Adrenal gland (tissue), 12 donors: ENCODE data around the gene NME7. TPM values are rescaled to one million over a fixed set of nuclear protein-coding genes. Genes with fewer than 3 reads are reported as not detected.

ENCODE experiments used
- DNase-seq, 7 donors: peaks; one replicate each; pipeline ENCODE4 v3.0.0-alpha.2; 2019 to 2020
- H3K27ac ChIP-seq, 5 donors: fragments of 200-600 bp; sonication (generic) in 4 of 5; 1 replicate in 3 of 5; 2 replicates in 2 of 5; pipeline versions ENCODE4 v1.5.1 to v1.8.0; 2016 to 2020; ENCODE audit warnings: mild to moderate bottlenecking in 1 of 5
- H3K27me3 ChIP-seq: fragments of 200-600 bp; 2 replicates; pipeline ENCODE4 v1.8.0; 2021
- H3K36me3 ChIP-seq, 2 donors: fragments of 200-600 bp; replicated peaks in 1 of 2; 1 replicate in 1 of 2; 2 replicates in 1 of 2; pipeline versions ENCODE4 v1.5.1 to v1.8.0; 2018 to 2022
- H3K4me1 ChIP-seq, 2 donors: fragments of 200-600 bp; replicated peaks in 1 of 2; 1 replicate in 1 of 2; 2 replicates in 1 of 2; pipeline versions ENCODE4 v1.5.1 to v1.8.0; 2018 to 2021
- H3K4me3 ChIP-seq, 4 donors: fragments of 200-600 bp; sonication (generic) in 3 of 4; one replicate each; pipeline ENCODE4 v1.5.1; 2016 to 2018
- H3K9me3 ChIP-seq, 3 donors: fragments of 200-600 bp; sonication (generic) in 1 of 3; replicated peaks in 1 of 3; 1 replicate in 2 of 3; 2 replicates in 1 of 3; pipeline versions ENCODE4 v1.5.1 to v1.8.0; 2016 to 2021
- POLR2A ChIP-seq, 2 donors: fragments of 450-650 bp; IDR thresholded peaks; one replicate each; pipeline ENCODE4 v1.6.1; 2017; ENCODE audit warnings: antibody characterized with exemption in 2 of 2, mild to moderate bottlenecking in 2 of 2, moderate library complexity in 1 of 2
- WGBS, 4 donors: extraction: QIAGEN DNeasy Blood & Tissue Kit in 2 of 4; methylation state at CpG; one replicate each; pipeline versions ENCODE4 v1.1.5 to v1.1.7; 2013 to 2017; 5-methylcytosine and 5-hydroxymethylcytosine counted together
- intact Hi-C, 2 donors: fragments of 100-400 bp; cut with DNase I; formaldehyde crosslinking; loops; one replicate each; pipeline versions ENCODE4 v1.14.1 to v1.15.0; 2022 to 2023
- polyA plus RNA-seq, 3 donors: library from polyadenylated mRNA; stranded (reverse); fragments of 200-250 nt in 2 of 3; fragments of 350-450 nt in 1 of 3; fragmentation: Illumina TruSeq in 1 of 3; extraction: RNeasy Lipid Tissue Mini Kit (QIAGEN cat#74804) in 1 of 3; gene quantifications; one replicate each; pipeline ENCODE4 v1.2.3, GENCODE V29; 2013 to 2014
- total RNA-seq, 9 donors: library from RNA; depleted of rRNA in 4 of 9; stranded (reverse); fragments of >200 nt in 4 of 9; fragments of 120-200 nt in 1 of 9; fragmentation: NEBNext Ultra II Directional in 1 of 9; extraction: Animal tissue kit (Norgen Biotek cat#: 25700) in 1 of 9; gene quantifications; one replicate each; pipeline versions ENCODE4 v1.1.0 to v1.2.4, GENCODE V29; 2013 to 2023
- TF ChIP-seq, protein P1 (sequence below), 6 experiments: fragments of 450-650 bp in 4 of 6; fragments of 200-600 bp in 2 of 6; sonication (generic) in 1 of 6; IDR thresholded peaks; 1 replicate in 5 of 6; 2 replicates in 1 of 6; pipeline versions ENCODE4 v1.5.1 to v1.8.0; 2016 to 2021; ENCODE audit warnings: antibody characterized with exemption in 6 of 6, mild to moderate bottlenecking in 2 of 6, moderate library complexity in 1 of 6
- donor health status: healthy with polysubstance abuse.
- donor health status: Bipolar disorder and iron deficiency.
- donor health status: DM: yes; HTN: yes; CAD: no.
- donor health status: DM: no; HTN: no; CAD: no.
- donor health status: DM: no; HTN: no; CAD: no.
- donor health status: DM: yes; HTN: yes; CAD: no.

The NME7 gene
- total and polyA plus RNA-seq, 12 donors = 3.3 to 41.4 (median 15.6) TPM

DNA sequence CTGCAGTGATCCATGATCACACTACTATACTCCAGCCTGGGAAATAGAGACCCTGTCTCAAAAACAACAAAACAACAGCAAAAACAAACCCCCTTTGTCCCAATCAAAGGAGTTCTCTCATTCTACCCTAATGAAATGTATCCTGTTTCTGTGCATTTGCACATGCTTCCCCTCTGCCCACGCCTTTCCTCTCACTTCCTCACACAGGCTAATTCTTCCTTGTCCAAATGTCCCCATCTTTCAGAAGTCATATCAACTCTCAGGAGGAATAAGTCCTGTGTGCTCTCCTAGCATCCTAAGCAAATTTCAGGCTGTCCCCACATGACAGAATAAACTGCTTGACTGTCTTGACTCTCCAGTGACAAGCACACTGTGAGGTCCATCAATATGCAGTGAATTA, 269.2 kb downstream of the NME7 start:
- TF ChIP-seq, protein P1, sequence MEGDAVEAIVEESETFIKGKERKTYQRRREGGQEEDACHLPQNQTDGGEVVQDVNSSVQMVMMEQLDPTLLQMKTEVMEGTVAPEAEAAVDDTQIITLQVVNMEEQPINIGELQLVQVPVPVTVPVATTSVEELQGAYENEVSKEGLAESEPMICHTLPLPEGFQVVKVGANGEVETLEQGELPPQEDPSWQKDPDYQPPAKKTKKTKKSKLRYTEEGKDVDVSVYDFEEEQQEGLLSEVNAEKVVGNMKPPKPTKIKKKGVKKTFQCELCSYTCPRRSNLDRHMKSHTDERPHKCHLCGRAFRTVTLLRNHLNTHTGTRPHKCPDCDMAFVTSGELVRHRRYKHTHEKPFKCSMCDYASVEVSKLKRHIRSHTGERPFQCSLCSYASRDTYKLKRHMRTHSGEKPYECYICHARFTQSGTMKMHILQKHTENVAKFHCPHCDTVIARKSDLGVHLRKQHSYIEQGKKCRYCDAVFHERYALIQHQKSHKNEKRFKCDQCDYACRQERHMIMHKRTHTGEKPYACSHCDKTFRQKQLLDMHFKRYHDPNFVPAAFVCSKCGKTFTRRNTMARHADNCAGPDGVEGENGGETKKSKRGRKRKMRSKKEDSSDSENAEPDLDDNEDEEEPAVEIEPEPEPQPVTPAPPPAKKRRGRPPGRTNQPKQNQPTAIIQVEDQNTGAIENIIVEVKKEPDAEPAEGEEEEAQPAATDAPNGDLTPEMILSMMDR (IDR thresholded peaks at IDR 0.05) = no peak
- TF ChIP-seq POLR2A (IDR thresholded peaks at IDR 0.05) = no peak
- no peak for DNase-seq
- Histone ChIP-seq H3K27ac (no peak overlapping the region), H3K4me1 (peaks cover 0 to 9% of the 10 kb centered on the region in 2 donors), H3K27me3 (no peaks in the 10 kb centered on the region), H3K9me3 (no peaks in the 10 kb centered on the region), H3K4me3 (no peak overlapping the region), H3K36me3 (no peaks in the 10 kb centered on the region)
- WGBS, 4 donors = 73 to 100% (median 85%) methylated on average over 1 of the region's 1 CpG
- intact Hi-C loops = no loop called here

- no peak overlapping the region for H3K4me3 ChIP-seq
- H3K9me3 ChIP-seq = no peaks in the 10 kb centered on the region
- TF ChIP-seq, protein P1 (IDR thresholded peaks at IDR 0.05) = no peak
- TF ChIP-seq POLR2A (IDR thresholded peaks at IDR 0.05) = no peak
- intact Hi-C loops = no loop called here
- 73 to 89% (median 81%) methylated on average over 4 of the region's 4 CpGs for WGBS, 4 donors
- H3K4me1 ChIP-seq = no peaks in the 10 kb centered on the region
- no peaks in the 10 kb centered on the region for H3K27me3 ChIP-seq
- H3K36me3 ChIP-seq = no peaks in the 10 kb centered on the region
- no peak for DNase-seq
- no peak overlapping the region for H3K27ac ChIP-seq
Observed at GRCh38 chr1:169094897-169095569, 272.6 kb downstream of the NME7 start.

DNA sequence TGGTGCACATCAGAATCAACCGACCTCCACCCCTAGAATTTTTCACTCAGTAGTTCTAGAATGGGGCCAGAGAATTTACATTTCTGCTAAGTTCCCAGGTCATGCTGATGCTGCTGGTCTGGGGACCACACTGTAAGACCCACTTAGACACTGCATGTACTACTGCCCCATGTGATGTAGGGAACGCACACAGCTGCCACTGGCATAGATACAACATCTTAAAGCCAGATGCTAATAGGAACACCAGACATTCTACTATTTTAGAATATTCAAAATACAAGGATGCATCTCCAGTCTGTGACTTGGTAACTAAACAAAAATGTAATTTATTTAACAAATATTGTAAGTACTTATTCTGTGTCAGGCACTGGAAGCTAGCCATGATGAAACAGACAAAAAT, 275.2 kb downstream of the NME7 start:
- H3K27ac ChIP-seq = no peak overlapping the region
- H3K9me3 ChIP-seq = no peaks in the 10 kb centered on the region
- H3K4me1 ChIP-seq = peaks cover 0 to 3% of the 10 kb centered on the region in 2 donors
- no peak for DNase-seq
- H3K4me3 ChIP-seq = no peak overlapping the region
- TF ChIP-seq, protein P1 (IDR thresholded peaks at IDR 0.05) = no peak
- no peak for TF ChIP-seq POLR2A (IDR thresholded peaks at IDR 0.05)
- 90 to 96% (median 93%) methylated on average over 2 of the region's 2 CpGs for WGBS, 4 donors
- no peaks in the 10 kb centered on the region for H3K27me3 ChIP-seq
- intact Hi-C loops = no loop called here
- no peaks in the 10 kb centered on the region for H3K36me3 ChIP-seq

- Histone ChIP-seq H3K9me3 (no peaks in the 10 kb centered on the region), H3K27me3 (no peaks in the 10 kb centered on the region), H3K36me3 (no peaks in the 10 kb centered on the region), H3K27ac (no peak overlapping the region), H3K4me3 (no peak overlapping the region), H3K4me1 (peaks cover 0 to 12% of the 10 kb centered on the region in 2 donors)
- 78 to 92% (median 87%) methylated on average over 4 of the region's 4 CpGs for WGBS, 4 donors
- intact Hi-C loops = no loop called here
- TF ChIP-seq, protein P1 (IDR thresholded peaks at IDR 0.05) = no peak
- no peak for TF ChIP-seq POLR2A (IDR thresholded peaks at IDR 0.05)
- no peak for DNase-seq
Observed at GRCh38 chr1:169091480-169091941, 276.1 kb downstream of the NME7 start.
